Stomach (tissue), 8 donors: ENCODE measurements around the gene EOLA1. TPM values are rescaled to one million over a fixed set of nuclear protein-coding genes. Genes with fewer than 3 reads are reported as not detected.

Source experiments
- polyA plus RNA-seq, 3 donors: library from polyadenylated mRNA; stranded (reverse); fragments of 200-250 nt; gene quantifications; one replicate each; pipeline ENCODE4 v1.2.3, GENCODE V29; 2013
- total RNA-seq, 5 donors: library from RNA; depleted of rRNA; stranded (reverse); fragments of >200 nt; gene quantifications; one replicate each; pipeline versions ENCODE4 v1.1.0 to v1.2.3, GENCODE V29; 2014 to 2016
- donor health status: healthy with polysubstance abuse.
- donor health status: Bipolar disorder and iron deficiency.
- donor health status: healthy.

EOLA1 gene
- total and polyA plus RNA-seq, 8 donors: 1.2 to 27.0 (median 18.9) TPM

Other genes starting within 250 kb of the EOLA1 start
- gene IDS, start 35.7 kb upstream of the EOLA1 start, total RNA-seq: 100 to 1,000 TPM in 1 of 5 donors, 10 to 100 TPM in 3, 1 to 10 TPM in 1; 8.7 to 138 (median 66.4) TPM
- 10 to 100 TPM; 18.0 to 50.4 (median 32.9) TPM for gene IDS, start 35.7 kb upstream of the EOLA1 start, polyA plus RNA-seq
- under 1 TPM in 1 of 5 donors, not detected in 4; 0.72 TPM for gene HSFX3, start 8.9 kb downstream of the EOLA1 start, total RNA-seq
- gene HSFX3, start 8.9 kb downstream of the EOLA1 start, polyA plus RNA-seq: not detected
- gene MAGEA9B, start 46.4 kb downstream of the EOLA1 start, total RNA-seq: not detected
- gene MAGEA9B, start 46.4 kb downstream of the EOLA1 start, polyA plus RNA-seq: not detected
- gene HSFX2, start 54.3 kb downstream of the EOLA1 start, total RNA-seq: 1 to 10 TPM in 2 of 5 donors, under 1 TPM in 1, not detected in 2; 0.55 to 2.9 (median 1.7) TPM
- gene HSFX2, start 54.3 kb downstream of the EOLA1 start, polyA plus RNA-seq: 1 to 10 TPM in 1 of 3 donors, under 1 TPM in 1, not detected in 1; 0.31 to 2.0 TPM
- gene TMEM185A, start 90.8 kb downstream of the EOLA1 start, total RNA-seq: 10 to 100 TPM in 4 of 5 donors, 1 to 10 TPM in 1; 7.6 to 22.0 (median 18.7) TPM
- 10 to 100 TPM in 1 of 3 donors, 1 to 10 TPM in 2; 3.5 to 12.1 (median 9.6) TPM for gene TMEM185A, start 90.8 kb downstream of the EOLA1 start, polyA plus RNA-seq
- not detected for gene MAGEA11, start 171.0 kb downstream of the EOLA1 start, total RNA-seq
- not detected for gene MAGEA11, start 171.0 kb downstream of the EOLA1 start, polyA plus RNA-seq
- 1 to 10 TPM in 1 of 5 donors, under 1 TPM in 1, not detected in 3; 0.37 to 1.3 TPM for gene HSFX1, start 233.1 kb downstream of the EOLA1 start, total RNA-seq
- not detected for gene HSFX1, start 233.1 kb downstream of the EOLA1 start, polyA plus RNA-seq
- not detected for gene MAGEA9, start 240.9 kb downstream of the EOLA1 start, total RNA-seq
- gene MAGEA9, start 240.9 kb downstream of the EOLA1 start, polyA plus RNA-seq: not detected